ENCODE measurements around the gene CLCN2.

DNA sequence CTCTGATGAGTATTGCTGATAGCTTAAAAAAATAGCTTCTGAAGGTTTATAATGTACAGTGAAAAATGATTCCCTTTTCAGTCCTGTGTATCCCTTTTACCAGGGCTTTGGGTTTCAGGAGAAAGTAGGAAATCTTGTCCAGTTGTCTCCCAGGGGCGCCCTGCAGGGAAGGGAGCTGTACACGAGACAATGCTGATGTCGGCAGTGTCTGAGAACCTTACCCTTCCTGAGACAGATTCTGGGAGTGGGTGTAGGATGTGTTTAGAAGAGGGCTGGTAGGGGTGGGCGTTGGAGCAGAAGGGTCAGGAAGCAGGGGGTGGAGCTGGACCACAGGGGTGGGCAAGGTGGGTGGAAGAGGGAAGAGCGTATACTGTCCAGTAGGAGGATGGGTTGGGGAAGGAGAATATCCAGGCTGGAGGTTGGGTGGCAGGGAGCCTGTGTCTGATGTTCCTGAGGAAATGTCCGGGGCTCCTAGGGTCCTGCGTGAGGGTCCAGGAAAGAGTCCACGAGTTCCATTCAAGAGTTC lies 11.0 kb upstream of the CLCN2 start:
- TF ChIP-seq, protein P1, sequence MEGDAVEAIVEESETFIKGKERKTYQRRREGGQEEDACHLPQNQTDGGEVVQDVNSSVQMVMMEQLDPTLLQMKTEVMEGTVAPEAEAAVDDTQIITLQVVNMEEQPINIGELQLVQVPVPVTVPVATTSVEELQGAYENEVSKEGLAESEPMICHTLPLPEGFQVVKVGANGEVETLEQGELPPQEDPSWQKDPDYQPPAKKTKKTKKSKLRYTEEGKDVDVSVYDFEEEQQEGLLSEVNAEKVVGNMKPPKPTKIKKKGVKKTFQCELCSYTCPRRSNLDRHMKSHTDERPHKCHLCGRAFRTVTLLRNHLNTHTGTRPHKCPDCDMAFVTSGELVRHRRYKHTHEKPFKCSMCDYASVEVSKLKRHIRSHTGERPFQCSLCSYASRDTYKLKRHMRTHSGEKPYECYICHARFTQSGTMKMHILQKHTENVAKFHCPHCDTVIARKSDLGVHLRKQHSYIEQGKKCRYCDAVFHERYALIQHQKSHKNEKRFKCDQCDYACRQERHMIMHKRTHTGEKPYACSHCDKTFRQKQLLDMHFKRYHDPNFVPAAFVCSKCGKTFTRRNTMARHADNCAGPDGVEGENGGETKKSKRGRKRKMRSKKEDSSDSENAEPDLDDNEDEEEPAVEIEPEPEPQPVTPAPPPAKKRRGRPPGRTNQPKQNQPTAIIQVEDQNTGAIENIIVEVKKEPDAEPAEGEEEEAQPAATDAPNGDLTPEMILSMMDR (IDR thresholded peaks at IDR 0.05): no peak
- no peak for TF ChIP-seq POLR2A (IDR thresholded peaks at IDR 0.05)
